SK-N-MC (cell line): ENCODE results near the gene LRMDA.

Experiments
- FOXP2 ChIP-seq: optimal IDR thresholded peaks from 2 replicates; pipeline ENCODE3; 2011; ENCODE audit warnings: mild to moderate bottlenecking, moderate library complexity; ENCODE audit not compliant: insufficient read depth; ENCODE audit errors: extremely low read length, control extremely low read depth
- POLR2AphosphoS5 ChIP-seq: IDR thresholded peaks from 2 replicates; pipeline ENCODE4 v1.6.1; 2012; ENCODE audit warnings: mild to moderate bottlenecking, low read depth, low read length, borderline replicate concordance

DNA sequence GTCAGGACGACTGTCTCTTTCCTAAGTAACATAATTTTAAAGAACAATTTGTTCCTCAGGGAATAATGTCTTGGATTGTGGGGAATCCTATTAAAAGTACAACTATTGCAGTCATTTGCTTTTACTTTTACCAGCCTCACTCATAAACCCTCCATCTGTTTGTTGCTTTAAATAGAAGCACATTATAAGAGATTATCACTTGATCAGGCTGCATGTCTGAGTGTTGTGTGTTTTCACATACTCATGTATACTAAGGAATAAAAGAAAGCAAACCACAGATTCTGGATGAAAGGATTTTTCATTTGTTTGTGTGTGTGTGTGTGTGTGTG lies 1128.4 kb downstream of the LRMDA start:
- TF ChIP-seq POLR2AphosphoS5 (no peak), FOXP2 (no peak)
